ENCODE measurements around the gene MTREX.

MTREX gene

GRCh38 chr5:55387865-55388264 is 80.1 kb downstream of the MTREX start:
- no peak for DNase-seq
- no peak for TF ChIP-seq CTCF (IDR thresholded peaks at IDR 0.05; ENCODE audit: low read depth, low read length)
- peaks cover 49% of the 10 kb centered on the region for H3K36me3 ChIP-seq
- H3K27me3 ChIP-seq = no peaks in the 10 kb centered on the region
- H3K9me3 ChIP-seq = no peaks in the 10 kb centered on the region
- H3K4me1 ChIP-seq = peaks cover 6% of the 10 kb centered on the region
- H3K4me3 ChIP-seq (ENCODE audit: low read depth, low read length) = no peak overlapping the region

- H3K4me3 ChIP-seq (ENCODE audit: low read depth, low read length) = no peak overlapping the region
- no peaks in the 10 kb centered on the region for H3K27me3 ChIP-seq
- no peaks in the 10 kb centered on the region for H3K9me3 ChIP-seq
- H3K36me3 ChIP-seq = peaks cover 66% of the 10 kb centered on the region
- no peak for DNase-seq
- no peak for TF ChIP-seq CTCF (IDR thresholded peaks at IDR 0.05; ENCODE audit: low read depth, low read length)
- peaks cover 6% of the 10 kb centered on the region for H3K4me1 ChIP-seq
Observed at GRCh38 chr5:55391707-55392106, 83.9 kb downstream of the MTREX start.

- Histone ChIP-seq H3K9me3 (no peaks in the 10 kb centered on the region), H3K4me3 (ENCODE audit: low read depth, low read length) (no peak overlapping the region), H3K4me1 (peaks cover 6% of the 10 kb centered on the region), H3K36me3 (peaks cover 67% of the 10 kb centered on the region), H3K27me3 (no peaks in the 10 kb centered on the region)
- DNase-seq = no peak
- TF ChIP-seq CTCF (IDR thresholded peaks at IDR 0.05; ENCODE audit: low read depth, low read length) = no peak
Observed at GRCh38 chr5:55392669-55393068, 84.9 kb downstream of the MTREX start.

GRCh38 chr5:55393501-55394175 is 85.8 kb downstream of the MTREX start:
- Histone ChIP-seq H3K9me3 (no peaks in the 10 kb centered on the region), H3K4me1 (peaks cover 6% of the 10 kb centered on the region), H3K27me3 (no peaks in the 10 kb centered on the region), H3K4me3 (ENCODE audit: low read depth, low read length) (no peak overlapping the region), H3K36me3 (peaks cover 68% of the 10 kb centered on the region)
- DNase-seq = no peak
- no peak for TF ChIP-seq CTCF (IDR thresholded peaks at IDR 0.05; ENCODE audit: low read depth, low read length)

- Histone ChIP-seq H3K27me3 (no peaks in the 10 kb centered on the region), H3K4me1 (peaks cover 6% of the 10 kb centered on the region), H3K36me3 (peaks cover 49% of the 10 kb centered on the region), H3K9me3 (no peaks in the 10 kb centered on the region), H3K4me3 (ENCODE audit: low read depth, low read length) (no peak overlapping the region)
- peak; percentile 41 for TF ChIP-seq CTCF (IDR thresholded peaks at IDR 0.05; ENCODE audit: low read depth, low read length)
- no peak for DNase-seq
Observed at GRCh38 chr5:55402199-55402598, 94.4 kb downstream of the MTREX start.

- no peaks in the 10 kb centered on the region for H3K27me3 ChIP-seq
- no peak for TF ChIP-seq CTCF (IDR thresholded peaks at IDR 0.05; ENCODE audit: low read depth, low read length)
- peaks cover 6% of the 10 kb centered on the region for H3K4me1 ChIP-seq
- H3K4me3 ChIP-seq (ENCODE audit: low read depth, low read length) = no peak overlapping the region
- DNase-seq = no peak
- H3K9me3 ChIP-seq = no peaks in the 10 kb centered on the region
- H3K36me3 ChIP-seq = peaks cover 46% of the 10 kb centered on the region
Observed at GRCh38 chr5:55406292-55406691, 98.5 kb downstream of the MTREX start.
